HuH-7.5 (cell line): ENCODE results near the gene SARS1.
A peak's percentile ranks its signal among the peaks of the same experiment; 100 is the strongest.
"Not testable (repeated sequence)": the region's sequence is repeated elsewhere in the genome, so short reads cannot be mapped to it uniquely, and the experiment has no call there.

Experiments
- DNase-seq: peaks from one replicate; pipeline ENCODE4 v3.0.0; 2011; ENCODE audit warnings: low spot score

SARS1 gene

DNA sequence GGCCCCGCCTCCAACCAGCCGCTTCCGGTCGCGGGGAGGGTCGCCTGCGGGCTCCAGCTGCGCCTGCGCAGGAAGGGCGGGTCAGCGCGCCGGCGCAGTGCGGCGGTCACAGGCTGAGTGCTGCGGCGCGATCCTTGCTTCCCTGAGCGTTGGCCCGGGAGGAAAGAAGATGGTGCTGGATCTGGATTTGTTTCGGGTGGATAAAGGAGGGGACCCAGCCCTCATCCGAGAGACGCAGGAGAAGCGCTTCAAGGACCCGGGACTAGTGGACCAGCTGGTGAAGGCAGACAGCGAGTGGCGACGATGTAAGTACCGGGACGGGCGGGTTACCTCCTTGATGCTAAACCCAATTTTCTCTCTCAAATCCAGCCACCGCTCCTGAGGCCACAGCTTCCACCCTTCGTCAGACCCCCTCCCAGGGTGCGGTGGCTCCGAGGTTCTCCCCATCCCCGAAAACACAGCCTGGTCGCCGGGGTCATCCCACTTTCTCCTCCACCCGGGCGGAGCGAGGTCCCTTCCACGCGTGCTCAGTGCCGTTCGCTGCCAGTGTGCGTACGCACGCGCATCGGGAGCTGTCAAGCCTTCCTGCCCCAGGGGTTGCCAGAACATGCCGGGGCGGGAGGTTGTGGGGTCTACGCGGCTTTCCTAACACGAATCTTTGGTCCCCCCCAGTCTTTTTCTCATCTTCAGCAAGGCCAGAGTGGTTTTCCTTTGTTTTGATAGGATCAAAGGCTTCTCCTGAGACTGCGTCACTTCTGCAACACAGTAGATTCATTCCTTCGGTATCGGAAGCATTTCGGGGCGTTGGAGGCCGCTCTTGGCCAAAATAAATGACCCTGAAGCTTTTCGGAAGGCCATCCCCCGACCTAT lies at the start of gene SARS1:
Gene SARS1, plus strand, starts transcription at position 95 of the 870 bp plus-strand sequence. Its CDS starts 75 bp downstream, at position 170.
- DNase-seq, result peak; percentile 84

GRCh38 chr1:109164538-109164937 lies 49.2 kb upstream of the SARS1 start:
- DNase-seq, result no peak

DNA sequence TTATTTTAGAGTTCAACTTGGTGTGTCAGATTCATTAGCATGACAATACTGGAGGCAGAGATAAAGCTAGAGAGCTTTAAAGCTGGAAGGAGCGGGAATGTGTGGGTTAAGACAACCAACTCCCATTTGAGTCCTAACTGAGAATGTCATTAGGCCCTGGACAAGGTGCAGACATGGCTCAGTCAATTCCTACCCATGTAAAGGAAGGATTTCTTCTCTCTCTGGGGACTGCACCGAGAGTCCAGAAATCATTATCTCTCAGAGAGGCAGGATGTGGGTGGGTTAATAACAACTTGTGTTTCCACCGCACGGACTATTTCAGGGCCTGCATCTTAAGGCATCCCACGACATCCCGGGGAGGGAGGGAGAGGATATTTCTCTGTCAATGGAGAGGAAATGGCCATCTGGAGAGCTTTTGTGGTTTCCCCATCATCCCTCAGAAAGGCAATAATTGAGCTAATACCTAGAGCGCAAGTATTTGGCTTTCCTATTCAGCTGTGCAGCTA lies 46.7 kb upstream of the SARS1 start:
- DNase-seq, result no peak

- no peak for DNase-seq
Measured at GRCh38 chr1:109170035-109170764, 43.5 kb upstream of the SARS1 start.

- DNase-seq, result no peak
Measured at GRCh38 chr1:109171646-109172045, 42.1 kb upstream of the SARS1 start.

DNA sequence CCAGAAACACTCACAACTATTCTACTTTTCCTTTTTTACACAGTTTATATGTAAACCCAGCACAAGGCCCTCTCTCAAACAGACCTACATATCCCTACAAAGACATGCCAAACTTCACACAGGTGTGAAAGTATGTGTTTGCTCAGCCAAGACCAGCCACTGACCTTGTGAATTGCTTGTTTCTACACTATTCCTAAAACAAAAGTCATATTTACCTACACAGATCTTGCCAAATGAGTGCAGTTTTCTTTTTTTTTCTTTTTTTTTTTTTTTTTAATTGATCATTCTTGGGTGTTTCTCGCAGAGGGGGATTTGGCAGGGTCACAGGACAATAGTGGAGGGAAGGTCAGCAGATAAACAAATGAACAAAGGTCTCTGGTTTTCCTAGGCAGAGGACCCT lies 37.4 kb upstream of the SARS1 start:
- DNase-seq, result not testable (repeated sequence)

DNA sequence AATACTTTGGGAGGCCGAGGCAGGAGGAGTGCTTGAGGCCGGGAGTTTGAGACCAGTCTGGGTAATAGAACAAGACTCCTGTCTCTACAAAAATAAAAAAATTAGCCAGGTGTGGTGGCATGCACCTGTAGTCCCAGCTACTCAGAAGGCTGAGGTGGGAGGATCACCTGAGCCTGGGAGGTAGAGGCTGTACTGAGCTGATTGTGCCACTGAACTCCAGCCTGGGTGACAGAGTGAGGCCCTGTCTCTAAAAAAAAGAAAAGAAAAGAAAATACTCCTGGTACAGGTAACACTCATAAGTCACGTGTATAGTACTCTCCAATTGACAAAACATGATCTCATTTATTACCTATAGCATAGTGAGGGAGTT lies 33.0 kb upstream of the SARS1 start:
- not testable (repeated sequence) for DNase-seq

DNA sequence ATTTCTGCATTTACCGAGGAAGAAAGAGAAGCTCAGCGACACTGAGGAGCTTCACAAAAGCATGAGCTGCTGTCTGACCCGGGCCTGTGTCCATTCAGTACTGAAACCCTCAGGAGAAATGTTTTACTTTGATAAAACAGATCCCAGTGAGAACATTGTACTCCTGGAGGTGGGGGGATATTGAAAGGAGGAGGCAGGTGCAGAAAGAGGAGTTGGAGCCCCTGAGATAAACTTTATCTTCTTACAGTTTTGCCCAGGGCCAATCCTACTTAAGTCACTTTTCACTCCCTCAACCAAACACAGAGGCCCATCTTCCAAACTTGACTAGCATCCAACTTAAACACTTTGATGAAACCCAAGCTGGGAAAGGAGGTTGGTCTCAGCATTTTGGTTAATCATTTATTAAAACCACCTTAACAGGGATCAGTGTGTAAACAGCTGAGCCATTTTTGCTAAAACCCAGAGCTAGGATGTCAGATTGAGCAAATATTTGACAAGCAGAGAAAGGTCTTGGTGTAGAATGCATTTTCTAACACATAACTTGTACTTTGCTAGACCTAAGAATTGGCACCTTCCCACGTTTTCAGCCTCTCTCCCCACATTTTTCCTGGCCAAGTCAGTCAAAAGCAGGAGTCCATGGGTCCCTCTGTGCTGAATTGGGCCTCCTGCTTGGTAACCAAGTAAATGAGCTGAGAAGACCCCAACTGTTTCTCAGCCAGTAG lies 32.5 kb upstream of the SARS1 start:
- DNase-seq, result peak; percentile 80

DNA sequence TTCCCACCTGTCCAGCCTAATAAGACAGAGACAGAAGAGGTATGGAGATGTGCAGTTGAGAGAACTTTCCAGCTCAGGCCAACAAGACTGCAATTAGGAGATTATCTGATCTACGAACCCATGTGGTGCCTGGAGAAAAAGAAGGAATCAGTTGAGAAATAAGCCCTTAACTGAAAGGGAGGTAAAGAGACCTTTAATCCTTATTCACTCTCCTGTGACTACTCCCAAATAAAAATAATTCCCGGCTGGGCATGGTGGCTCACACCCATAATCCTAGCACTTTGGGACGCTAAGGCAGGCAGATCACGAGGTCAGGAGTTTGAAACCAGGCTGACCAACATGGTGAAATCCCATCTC lies 31.9 kb upstream of the SARS1 start:
- DNase-seq, result no peak

DNA sequence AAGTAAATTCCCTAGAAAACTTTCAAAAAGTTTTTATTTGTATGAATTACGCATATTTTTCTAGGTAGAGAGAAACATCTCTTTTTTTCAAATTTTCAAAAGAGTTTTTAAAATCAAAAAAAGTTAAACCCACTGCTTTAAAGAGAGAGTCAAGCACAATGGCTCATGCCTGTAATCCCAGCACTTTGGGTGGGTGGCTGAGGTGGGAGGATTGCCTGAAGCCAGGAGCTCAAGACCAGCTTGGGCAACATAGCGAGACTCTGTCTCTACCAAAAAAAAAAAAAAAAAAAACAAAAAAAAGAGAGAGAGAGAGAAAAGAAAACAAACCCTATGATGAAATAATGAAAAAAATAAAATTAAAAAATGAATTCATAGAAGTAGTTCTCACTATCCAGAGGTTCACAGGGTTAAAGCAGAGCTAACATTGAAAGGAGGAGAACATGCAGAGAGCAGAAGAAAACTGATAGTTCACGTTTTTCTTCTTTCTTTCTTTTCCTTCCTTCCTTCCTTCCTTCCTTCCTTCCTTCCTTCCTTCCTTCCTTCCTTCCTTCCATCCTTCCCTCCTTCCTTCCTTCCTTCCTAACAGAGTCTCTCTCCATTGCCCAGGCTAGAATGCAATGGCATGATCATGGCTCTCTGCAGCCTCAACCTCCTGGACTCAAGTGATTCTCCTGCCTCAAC lies 30.5 kb upstream of the SARS1 start:
- DNase-seq, result no peak

DNA sequence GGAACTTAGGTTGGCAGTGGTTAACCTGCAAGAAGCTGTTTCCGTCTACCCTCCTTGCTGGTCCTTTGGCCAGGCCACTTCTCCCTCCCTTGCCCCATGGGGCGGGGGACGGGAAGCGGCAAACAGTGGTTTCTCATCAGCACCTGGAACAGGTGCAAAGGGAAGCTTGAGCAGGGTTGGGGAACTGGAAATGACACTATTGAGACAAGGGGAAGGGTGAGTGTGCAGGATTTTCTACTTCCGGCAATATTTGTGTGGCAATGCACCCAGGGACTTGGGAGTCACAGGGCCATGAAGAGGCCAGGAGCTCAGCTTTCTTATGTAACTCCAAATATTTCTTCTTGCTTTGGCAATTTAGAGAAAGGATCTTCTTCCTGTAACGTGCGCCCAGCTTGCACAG lies 29.0 kb upstream of the SARS1 start:
- DNase-seq, result no peak

DNA sequence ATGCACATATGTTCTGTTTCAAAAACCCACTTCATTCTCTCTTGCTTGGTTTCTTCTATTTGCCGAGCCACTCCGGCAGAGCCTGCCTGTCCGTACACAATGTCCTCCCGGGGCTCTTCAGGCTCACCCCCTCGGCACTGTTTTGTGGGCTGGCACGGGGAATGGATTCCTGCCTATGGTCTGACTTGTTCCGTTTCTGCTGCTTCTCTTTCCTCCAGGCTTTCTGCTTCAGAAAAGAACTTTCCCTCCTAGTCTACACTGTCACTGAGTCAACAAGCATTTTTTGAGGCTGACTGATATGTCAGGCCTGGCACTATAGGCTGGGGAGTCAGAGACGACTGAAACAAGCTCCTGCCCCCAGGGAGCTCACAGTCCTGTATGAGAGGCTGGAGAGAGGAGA lies 28.4 kb upstream of the SARS1 start:
- no peak for DNase-seq

DNA sequence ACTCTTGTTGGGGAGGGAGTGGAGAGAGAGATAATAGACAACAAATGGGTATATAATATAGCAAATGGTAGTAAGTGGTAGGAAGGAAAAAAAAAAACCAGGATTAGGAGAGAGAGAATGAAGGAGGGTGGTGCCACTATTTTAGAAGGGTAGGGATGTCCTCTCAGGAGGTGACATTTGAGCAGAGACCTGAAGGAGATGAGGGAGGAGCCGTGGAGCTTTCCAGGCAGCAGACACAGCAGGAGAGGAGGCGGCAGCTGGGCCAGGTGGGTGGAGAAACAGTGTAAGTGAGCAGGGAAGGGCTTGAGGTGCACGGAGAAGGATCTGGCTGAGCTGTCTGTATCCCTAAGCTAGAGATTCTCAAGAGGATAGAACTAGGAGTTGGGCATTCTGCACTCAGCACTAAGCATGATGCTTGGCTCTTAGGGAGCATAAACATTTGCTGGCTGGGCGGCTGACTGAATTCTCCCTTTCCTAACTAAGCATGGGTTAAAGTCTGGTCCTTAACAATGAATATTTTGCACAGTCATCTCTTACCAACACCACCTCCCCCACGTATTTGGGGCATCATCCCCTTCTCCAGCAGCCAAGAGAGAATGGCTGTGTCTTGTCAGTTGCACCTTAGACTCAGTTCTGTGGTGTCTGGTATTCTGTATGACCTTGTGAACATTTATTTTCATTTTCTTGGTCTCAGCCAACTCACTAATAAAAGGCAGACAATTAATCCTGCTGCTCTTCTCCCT lies 27.6 kb upstream of the SARS1 start:
- no peak for DNase-seq

DNA sequence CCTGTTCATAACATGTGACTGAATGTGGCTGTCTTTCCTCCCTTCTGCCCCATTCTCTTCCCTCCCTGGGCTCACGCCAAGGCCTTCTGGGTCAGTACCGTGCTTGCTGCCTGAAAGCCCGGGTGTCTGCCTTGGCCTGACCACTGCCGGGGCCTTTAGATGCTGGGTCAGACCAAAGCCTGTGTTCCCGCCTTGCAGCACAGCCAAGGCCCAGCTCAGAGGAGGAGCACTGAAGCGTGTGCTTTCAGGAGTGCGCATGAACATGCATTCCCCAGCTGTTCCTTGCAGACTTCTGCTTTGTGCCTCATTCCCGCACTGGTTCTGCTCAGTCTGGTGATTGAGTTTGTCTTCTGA lies 27.0 kb upstream of the SARS1 start:
- DNase-seq, result no peak

DNA sequence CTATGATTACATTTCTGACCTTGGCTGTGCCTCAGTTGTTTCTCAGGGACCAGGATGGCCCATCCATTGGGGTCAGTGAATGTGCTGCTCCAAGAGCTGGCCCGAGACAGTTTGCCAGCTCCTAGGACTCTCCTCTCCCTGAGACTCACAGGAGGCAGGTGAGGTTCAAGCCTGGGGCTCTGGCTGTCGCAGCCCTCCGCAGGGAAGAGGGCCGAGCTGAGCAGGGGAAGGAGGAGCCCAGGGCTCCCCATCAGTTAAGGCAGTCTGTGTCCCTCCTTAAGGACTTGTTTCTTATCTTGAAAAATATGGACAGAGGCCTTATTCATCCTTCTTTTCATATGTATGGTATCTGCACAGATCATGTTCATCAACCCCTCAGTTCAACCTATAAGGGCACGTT lies 26.6 kb upstream of the SARS1 start:
- no peak for DNase-seq

GRCh38 chr1:109188200-109188599 lies 25.5 kb upstream of the SARS1 start:
- DNase-seq, result no peak

- DNase-seq, result no peak
Measured at GRCh38 chr1:109188781-109189180, 24.9 kb upstream of the SARS1 start.

DNA sequence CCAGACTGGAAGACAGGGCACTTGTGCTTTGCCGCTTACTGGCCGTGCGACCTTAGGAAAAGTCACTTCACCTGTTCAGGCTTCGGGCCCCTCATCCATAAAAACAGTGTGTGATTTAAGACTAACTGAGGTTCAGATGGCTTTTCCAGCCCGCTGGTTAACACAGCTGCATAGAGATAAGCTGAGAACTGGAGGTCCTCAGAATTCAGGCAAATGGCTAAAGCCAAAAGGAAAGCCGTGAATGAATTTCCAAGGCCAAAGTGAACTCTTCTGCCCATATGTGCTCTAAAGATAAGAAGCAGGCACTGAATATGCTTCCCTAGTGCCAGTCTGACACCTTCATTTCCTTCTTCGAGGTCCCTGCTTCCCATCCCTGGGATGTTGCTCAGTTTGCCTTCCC lies 23.5 kb upstream of the SARS1 start:
- no peak for DNase-seq

DNA sequence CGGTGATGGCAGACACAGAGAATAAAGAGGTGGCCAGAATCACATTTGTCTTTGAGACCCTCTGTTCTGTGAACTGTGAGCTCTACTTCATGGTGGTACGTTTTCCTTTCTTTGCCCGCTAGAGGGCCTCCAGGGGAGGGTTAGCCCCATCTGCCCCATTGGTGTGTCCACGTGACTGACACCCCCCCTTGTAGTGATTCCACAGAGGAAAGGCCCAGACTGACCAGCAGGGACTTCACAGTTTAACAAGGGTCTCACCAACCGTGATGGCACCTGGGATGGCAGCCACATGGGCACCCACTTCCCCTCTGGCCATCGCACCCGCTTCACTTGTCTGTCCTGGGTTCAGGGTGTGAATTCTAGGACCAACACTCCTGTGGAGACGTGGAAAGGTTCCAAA lies 22.3 kb upstream of the SARS1 start:
- DNase-seq, result no peak

DNA sequence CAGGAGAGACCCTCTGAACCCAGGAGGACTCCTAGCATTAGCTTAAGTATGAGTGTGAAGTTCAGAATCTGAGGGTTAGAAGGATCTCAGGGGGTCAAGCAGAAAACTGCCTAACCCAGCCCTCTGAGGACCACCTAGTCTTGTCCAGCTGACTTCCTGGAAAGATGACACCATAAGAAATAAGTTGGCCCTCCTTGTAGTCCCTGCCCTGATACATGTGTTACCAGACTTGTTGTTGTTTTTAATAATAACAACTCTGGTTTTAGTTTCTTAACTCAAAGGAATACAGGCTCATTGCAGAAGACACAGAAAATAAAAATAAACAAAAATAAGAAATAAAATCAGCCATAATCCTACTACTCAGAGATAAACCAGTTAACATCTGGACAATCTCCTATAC lies 21.8 kb upstream of the SARS1 start:
- DNase-seq, result no peak

GRCh38 chr1:109192433-109192832 lies 21.3 kb upstream of the SARS1 start:
- no peak for DNase-seq
